PFSK-1 (cell line): ENCODE data around the gene MRPL38.

ENCODE experiments used
- FOXP2 ChIP-seq: optimal IDR thresholded peaks from 2 replicates; pipeline ENCODE3; 2011; ENCODE audit warnings: borderline replicate concordance, control low read depth, inconsistent platforms; ENCODE audit not compliant: insufficient read depth; ENCODE audit errors: extremely low read length, extremely low read depth
- POLR2AphosphoS5 ChIP-seq: IDR thresholded peaks from 2 replicates; pipeline ENCODE4 v1.6.1; 2012; ENCODE audit warnings: low read depth, mild to moderate bottlenecking, control low read depth, low read length, moderate library complexity
- SIN3A ChIP-seq: IDR thresholded peaks from 2 replicates; pipeline ENCODE4 v1.6.1; 2012; ENCODE audit warnings: mild to moderate bottlenecking, low read length, moderate library complexity, borderline replicate concordance; ENCODE audit not compliant: insufficient read depth
- TAF1 ChIP-seq: IDR thresholded peaks from 2 replicates; pipeline ENCODE4 v1.6.1; 2012; ENCODE audit warnings: low read length, control low read depth, borderline replicate concordance; ENCODE audit not compliant: insufficient read depth
- TF ChIP-seq, protein P1 (sequence below), 2 experiments: IDR thresholded peaks; 2 replicates each; pipeline versions ENCODE4 v1.6.1 to v1.8.0; 2011 to 2012; ENCODE audit warnings: low read depth in 2 of 2, low read length in 2 of 2, control low read depth in 1 of 2, inconsistent platforms in 1 of 2, mild to moderate bottlenecking in 1 of 2, moderate library complexity in 1 of 2; ENCODE audit not compliant: insufficient read depth in 1 of 2

MRPL38 gene

GRCh38 chr17:75921596-75921995 lies 16.9 kb upstream of the MRPL38 start:
- no peak for TF ChIP-seq SIN3A
- no peak for TF ChIP-seq POLR2AphosphoS5
- no peak for TF ChIP-seq FOXP2
- TF ChIP-seq TAF1, result no peak
- TF ChIP-seq, protein P1, sequence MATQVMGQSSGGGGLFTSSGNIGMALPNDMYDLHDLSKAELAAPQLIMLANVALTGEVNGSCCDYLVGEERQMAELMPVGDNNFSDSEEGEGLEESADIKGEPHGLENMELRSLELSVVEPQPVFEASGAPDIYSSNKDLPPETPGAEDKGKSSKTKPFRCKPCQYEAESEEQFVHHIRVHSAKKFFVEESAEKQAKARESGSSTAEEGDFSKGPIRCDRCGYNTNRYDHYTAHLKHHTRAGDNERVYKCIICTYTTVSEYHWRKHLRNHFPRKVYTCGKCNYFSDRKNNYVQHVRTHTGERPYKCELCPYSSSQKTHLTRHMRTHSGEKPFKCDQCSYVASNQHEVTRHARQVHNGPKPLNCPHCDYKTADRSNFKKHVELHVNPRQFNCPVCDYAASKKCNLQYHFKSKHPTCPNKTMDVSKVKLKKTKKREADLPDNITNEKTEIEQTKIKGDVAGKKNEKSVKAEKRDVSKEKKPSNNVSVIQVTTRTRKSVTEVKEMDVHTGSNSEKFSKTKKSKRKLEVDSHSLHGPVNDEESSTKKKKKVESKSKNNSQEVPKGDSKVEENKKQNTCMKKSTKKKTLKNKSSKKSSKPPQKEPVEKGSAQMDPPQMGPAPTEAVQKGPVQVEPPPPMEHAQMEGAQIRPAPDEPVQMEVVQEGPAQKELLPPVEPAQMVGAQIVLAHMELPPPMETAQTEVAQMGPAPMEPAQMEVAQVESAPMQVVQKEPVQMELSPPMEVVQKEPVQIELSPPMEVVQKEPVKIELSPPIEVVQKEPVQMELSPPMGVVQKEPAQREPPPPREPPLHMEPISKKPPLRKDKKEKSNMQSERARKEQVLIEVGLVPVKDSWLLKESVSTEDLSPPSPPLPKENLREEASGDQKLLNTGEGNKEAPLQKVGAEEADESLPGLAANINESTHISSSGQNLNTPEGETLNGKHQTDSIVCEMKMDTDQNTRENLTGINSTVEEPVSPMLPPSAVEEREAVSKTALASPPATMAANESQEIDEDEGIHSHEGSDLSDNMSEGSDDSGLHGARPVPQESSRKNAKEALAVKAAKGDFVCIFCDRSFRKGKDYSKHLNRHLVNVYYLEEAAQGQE (IDR thresholded peaks at IDR 0.05; ENCODE audit: insufficient read depth in 1 of 2, low read depth in 2 of 2, low read length in 2 of 2), result no peak

GRCh38 chr17:75920045-75920560 lies 15.4 kb upstream of the MRPL38 start:
- TF ChIP-seq POLR2AphosphoS5 (no peak), FOXP2 (no peak), SIN3A (no peak), TAF1 (no peak)
- TF ChIP-seq, protein P1 (IDR thresholded peaks at IDR 0.05; ENCODE audit: insufficient read depth in 1 of 2, low read depth in 2 of 2, low read length in 2 of 2), result no peak

DNA sequence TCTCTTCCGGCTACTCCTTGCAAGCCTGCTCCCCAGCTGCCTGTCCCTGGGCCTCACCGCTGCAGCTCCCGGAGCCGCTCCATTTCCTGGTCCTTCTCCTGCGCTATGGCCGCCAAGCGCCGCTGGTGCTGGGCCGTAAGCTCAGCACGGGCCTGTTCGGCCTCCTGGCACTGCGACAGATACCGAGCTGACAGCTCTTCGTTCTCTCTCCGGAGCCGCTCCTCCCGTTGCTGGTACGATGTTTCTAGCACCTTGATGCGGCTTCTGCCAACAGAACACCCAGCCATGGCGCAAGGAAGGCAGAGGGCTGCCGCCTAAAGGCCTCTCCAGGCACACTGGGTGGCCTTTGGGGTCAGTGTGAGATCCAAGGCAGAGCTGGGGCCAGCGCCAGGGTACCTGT lies 14.9 kb upstream of the MRPL38 start:
- TF ChIP-seq FOXP2, result no peak
- TF ChIP-seq, protein P1 (IDR thresholded peaks at IDR 0.05; ENCODE audit: insufficient read depth in 1 of 2, low read depth in 2 of 2, low read length in 2 of 2), result no peak
- no peak for TF ChIP-seq TAF1
- no peak for TF ChIP-seq POLR2AphosphoS5
- no peak for TF ChIP-seq SIN3A

GRCh38 chr17:75917917-75918445 lies 13.3 kb upstream of the MRPL38 start:
- TF ChIP-seq SIN3A, result no peak
- no peak for TF ChIP-seq POLR2AphosphoS5
- TF ChIP-seq TAF1, result no peak

GRCh38 chr17:75917141-75917916 lies 12.6 kb upstream of the MRPL38 start:
- TF ChIP-seq FOXP2, result no peak
- no peak for TF ChIP-seq SIN3A
- TF ChIP-seq, protein P1 (IDR thresholded peaks at IDR 0.05; ENCODE audit: insufficient read depth in 1 of 2, low read depth in 2 of 2, low read length in 2 of 2), result no peak
- no peak for TF ChIP-seq TAF1
- no peak for TF ChIP-seq POLR2AphosphoS5
